Vagina (tissue), 2 donors: ENCODE results near the gene ATP6V1A.

Source experiments
- POLR2A ChIP-seq, 2 donors: fragments of 450-650 bp; IDR thresholded peaks; one replicate each; pipeline ENCODE4 v1.6.1; 2017; ENCODE audit warnings: antibody characterized with exemption in 2 of 2, mild to moderate bottlenecking in 2 of 2, moderate library complexity in 2 of 2
- TF ChIP-seq, protein P1 (sequence below), 3 experiments: fragments of 450-650 bp in 2 of 3; fragments of 200-600 bp in 1 of 3; sonication (generic) in 1 of 3; IDR thresholded peaks; one replicate each; pipeline ENCODE4 v1.5.1; 2017 to 2019; ENCODE audit warnings: antibody characterized with exemption in 3 of 3, mild to moderate bottlenecking in 2 of 3, moderate library complexity in 2 of 3

DNA sequence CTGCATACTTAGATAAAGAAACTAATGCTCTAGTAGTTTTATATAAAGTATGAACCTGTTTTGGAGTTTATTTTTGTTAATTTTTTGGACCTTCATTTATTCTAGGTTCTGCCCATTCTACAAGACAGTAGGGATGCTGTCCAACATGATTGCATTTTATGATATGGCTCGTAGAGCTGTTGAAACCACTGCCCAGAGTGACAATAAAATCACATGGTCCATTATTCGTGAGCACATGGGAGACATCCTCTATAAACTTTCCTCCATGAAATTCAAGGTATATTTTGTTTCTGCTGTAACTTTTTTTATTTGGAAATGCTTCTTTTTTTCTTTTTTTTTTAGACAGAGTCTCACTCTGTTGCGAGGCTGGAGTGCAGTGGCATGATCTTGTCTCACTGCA, 58.4 kb downstream of the ATP6V1A start:
- TF ChIP-seq, protein P1, sequence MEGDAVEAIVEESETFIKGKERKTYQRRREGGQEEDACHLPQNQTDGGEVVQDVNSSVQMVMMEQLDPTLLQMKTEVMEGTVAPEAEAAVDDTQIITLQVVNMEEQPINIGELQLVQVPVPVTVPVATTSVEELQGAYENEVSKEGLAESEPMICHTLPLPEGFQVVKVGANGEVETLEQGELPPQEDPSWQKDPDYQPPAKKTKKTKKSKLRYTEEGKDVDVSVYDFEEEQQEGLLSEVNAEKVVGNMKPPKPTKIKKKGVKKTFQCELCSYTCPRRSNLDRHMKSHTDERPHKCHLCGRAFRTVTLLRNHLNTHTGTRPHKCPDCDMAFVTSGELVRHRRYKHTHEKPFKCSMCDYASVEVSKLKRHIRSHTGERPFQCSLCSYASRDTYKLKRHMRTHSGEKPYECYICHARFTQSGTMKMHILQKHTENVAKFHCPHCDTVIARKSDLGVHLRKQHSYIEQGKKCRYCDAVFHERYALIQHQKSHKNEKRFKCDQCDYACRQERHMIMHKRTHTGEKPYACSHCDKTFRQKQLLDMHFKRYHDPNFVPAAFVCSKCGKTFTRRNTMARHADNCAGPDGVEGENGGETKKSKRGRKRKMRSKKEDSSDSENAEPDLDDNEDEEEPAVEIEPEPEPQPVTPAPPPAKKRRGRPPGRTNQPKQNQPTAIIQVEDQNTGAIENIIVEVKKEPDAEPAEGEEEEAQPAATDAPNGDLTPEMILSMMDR (IDR thresholded peaks at IDR 0.05) = no peak
- no peak for TF ChIP-seq POLR2A (IDR thresholded peaks at IDR 0.05)
